BJ (cell line): ENCODE results near the gene GAGE10. TPM values are rescaled to one million over a fixed set of nuclear protein-coding genes. Genes with fewer than 3 reads are reported as not detected.
"Not testable (repeated sequence)": the region's sequence is repeated elsewhere in the genome, so short reads cannot be mapped to it uniquely, and the experiment has no call there.

ENCODE experiments used
- CTCF ChIA-PET: fragments of 350-600 bp; formaldehyde crosslinking; extraction: SDS; loops from one replicate; lab custom pipeline; 2021; ENCODE audit warnings: antibody characterized with exemption, inconsistent platforms; lab: Yijun Ruan, JAX
- POLR2A ChIA-PET: fragments of 300-600 bp; sonication (Branson Sonifier 250); formaldehyde crosslinking; extraction: SDS; loops from one replicate; lab custom pipeline; 2021; ENCODE audit warnings: antibody characterized with exemption; lab: Charles Lee
- DNase-seq: peaks from one replicate; pipeline ENCODE4 v3.0.0-alpha.2; 2011; ENCODE audit warnings: low read depth
- H3K27me3 ChIP-seq: 2 replicates; pipeline ENCODE4 v1.6.0; 2011; ENCODE audit warnings: low read length; ENCODE audit not compliant: control insufficient read depth, insufficient read depth
- H3K36me3 ChIP-seq: 2 replicates; pipeline ENCODE4 v1.5.1; 2011; ENCODE audit warnings: low read length; ENCODE audit not compliant: control insufficient read depth, insufficient read depth
- H3K4me3 ChIP-seq: 2 replicates; pipeline ENCODE4 v1.5.1; 2011; ENCODE audit warnings: low read depth, mild to moderate bottlenecking, control low read depth, low read length
- polyA plus RNA-seq: library from polyadenylated mRNA; depleted of rRNA; stranded (reverse); fragments of >200 nt; gene quantifications from 2 replicates; pipeline ENCODE4 v1.2.3, GENCODE V29; 2011
- TF ChIP-seq, protein P1 (sequence below): IDR thresholded peaks from 2 replicates; pipeline ENCODE4 v1.5.1; 2011; ENCODE audit warnings: low read depth, mild to moderate bottlenecking, control low read depth, inconsistent platforms, low read length, moderate library complexity; ENCODE audit not compliant: insufficient read depth

Gene GAGE10
- polyA plus RNA-seq, 1 experiment, result not detected

DNA sequence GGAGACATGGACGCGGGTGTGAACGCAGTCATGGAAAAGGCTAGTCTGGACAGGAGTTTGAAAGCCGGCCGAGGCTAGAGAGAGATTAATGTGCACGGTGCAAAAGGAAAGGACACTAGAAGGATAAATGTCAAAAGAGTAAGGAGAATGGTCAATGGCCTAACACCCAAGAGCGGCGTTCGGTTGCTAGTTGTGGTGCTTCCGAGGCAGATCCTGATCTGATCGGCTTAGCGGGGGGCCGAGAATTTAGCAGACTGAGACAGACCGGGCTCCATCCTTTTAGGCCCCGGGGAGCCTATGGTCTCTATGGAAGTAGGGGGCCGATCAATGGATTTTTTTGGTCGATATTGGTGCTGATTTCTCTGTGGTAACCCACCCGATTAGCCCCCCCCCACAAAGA is 6.9 kb downstream of the GAGE10 start:
- DNase-seq, result no peak
- TF ChIP-seq, protein P1, sequence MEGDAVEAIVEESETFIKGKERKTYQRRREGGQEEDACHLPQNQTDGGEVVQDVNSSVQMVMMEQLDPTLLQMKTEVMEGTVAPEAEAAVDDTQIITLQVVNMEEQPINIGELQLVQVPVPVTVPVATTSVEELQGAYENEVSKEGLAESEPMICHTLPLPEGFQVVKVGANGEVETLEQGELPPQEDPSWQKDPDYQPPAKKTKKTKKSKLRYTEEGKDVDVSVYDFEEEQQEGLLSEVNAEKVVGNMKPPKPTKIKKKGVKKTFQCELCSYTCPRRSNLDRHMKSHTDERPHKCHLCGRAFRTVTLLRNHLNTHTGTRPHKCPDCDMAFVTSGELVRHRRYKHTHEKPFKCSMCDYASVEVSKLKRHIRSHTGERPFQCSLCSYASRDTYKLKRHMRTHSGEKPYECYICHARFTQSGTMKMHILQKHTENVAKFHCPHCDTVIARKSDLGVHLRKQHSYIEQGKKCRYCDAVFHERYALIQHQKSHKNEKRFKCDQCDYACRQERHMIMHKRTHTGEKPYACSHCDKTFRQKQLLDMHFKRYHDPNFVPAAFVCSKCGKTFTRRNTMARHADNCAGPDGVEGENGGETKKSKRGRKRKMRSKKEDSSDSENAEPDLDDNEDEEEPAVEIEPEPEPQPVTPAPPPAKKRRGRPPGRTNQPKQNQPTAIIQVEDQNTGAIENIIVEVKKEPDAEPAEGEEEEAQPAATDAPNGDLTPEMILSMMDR, result no peak
- ChIA-PET CTCF (no interaction called here), POLR2A (no interaction called here)
- no peaks in the 10 kb centered on the region for H3K36me3 ChIP-seq
- no peaks in the 10 kb centered on the region for H3K27me3 ChIP-seq
- H3K4me3 ChIP-seq, result no peak overlapping the region

DNA sequence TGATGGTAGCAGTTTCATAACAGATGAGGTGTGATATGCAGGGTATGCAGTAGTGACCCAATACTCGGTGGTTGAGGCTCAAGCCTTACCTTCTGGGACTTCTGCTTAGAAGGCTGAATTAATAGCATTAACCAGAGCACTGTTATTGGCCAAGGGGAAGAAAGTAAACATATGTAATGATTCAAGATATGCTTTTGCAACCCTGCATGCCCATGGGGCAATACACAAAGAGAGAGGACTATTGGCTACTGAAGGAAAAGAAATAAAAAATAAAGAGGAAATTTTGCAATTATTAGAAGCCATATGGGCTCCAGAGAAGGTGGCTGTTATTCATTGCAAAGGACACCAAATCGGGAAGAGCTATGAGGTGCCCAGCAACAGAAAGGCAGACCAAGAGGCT is 8.7 kb downstream of the GAGE10 start:
- ChIA-PET CTCF (no interaction called here), POLR2A (no interaction called here)
- H3K4me3 ChIP-seq, result no peak overlapping the region
- TF ChIP-seq, protein P1, result no peak
- no peaks in the 10 kb centered on the region for H3K36me3 ChIP-seq
- H3K27me3 ChIP-seq, result no peaks in the 10 kb centered on the region
- DNase-seq, result no peak

DNA sequence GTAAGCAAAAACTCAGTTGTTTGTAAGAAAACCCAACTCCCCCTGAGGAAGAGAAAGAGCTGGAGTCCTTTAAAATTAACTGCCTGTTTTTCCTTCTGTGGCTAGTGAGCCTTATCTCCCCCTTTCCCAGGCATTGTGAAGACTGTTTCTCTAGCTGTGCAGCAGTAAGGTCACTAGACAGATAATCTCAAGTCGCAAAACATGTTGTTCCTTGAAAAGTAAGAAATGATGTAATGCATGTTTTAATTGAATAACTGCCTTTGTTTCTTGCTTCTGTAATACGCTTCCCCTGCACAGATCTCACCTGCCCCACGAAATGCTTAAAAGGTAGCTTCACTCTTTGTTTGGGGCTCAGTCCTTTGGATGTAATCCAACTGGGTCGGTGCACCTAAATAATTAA is 12.6 kb downstream of the GAGE10 start:
- ChIA-PET POLR2A (no interaction called here), CTCF (no interaction called here)
- Histone ChIP-seq H3K4me3 (no peak overlapping the region), H3K36me3 (no peaks in the 10 kb centered on the region), H3K27me3 (no peaks in the 10 kb centered on the region)
- DNase-seq, result no peak
- TF ChIP-seq, protein P1, result no peak

DNA sequence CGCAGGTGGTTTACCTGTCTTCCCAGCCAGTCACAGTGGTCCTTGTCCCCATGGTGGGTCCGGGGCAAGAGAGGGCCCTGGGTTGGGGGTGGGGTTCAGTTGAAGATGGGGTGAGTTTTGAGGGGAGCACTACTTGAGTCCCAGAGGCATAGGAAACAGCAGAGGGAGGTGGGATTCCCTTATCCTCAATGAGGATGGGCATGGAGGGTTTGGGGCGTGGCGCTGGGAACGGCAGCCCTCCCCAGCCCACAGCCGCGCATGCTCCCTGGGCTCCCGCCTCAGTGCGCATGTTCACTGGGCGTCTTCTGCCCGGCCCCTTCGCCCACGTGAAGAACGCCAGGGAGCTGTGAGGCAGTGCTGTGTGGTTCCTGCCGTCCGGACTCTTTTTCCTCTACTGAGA is 18.3 kb downstream of the GAGE10 start, which contains the start of gene GAGE12J:
GAGE12J (plus strand) TSS at position 301 of the 400 bp plus-strand sequence. CDS start 1,157 bp downstream, outside the sequence.
- H3K36me3 ChIP-seq, CTCF ChIA-PET, H3K4me3 ChIP-seq, DNase-seq, POLR2A ChIA-PET, H3K27me3 ChIP-seq: not testable (repeated sequence)

DNA sequence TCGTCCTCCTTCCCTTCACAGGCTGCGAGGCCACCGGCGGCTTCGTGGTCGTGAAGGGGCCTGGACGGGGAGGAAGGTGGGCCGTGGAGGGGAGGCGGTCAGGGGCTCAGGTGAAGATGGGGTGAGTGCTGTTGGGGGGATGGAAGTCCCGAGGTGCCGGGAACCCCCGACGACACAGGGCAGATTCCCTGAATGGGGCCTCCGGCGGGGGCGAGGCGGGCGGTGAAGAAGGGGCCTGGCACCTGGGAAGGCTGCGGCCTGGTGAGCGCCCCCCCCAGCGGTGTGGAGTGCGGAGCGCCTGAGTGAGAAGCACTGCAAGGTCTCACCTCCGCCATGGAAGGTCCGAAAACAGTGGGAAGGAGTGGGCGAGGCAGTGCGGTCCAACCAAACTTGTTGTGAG is 18.8 kb downstream of the GAGE10 start:
- POLR2A ChIA-PET, H3K27me3 ChIP-seq, H3K36me3 ChIP-seq, DNase-seq, CTCF ChIA-PET, H3K4me3 ChIP-seq: not testable (repeated sequence)

DNA sequence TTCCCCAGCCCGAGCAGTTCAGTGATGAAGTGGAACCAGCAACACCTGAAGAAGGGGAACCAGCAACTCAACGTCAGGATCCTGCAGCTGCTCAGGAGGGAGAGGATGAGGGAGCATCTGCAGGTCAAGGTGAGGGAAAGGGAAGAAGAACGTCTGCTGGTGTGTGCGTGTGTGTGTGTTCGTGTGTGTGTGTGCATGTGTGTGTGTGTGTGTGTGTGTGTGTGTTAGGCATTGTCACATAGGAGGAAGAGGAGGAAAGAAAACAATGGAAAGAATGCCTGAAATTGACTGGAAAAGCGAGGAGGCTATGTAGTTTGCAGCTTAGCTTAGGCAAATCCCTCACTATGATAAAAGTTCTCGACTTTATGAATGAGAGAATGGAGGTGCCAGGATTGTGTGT is 20.3 kb downstream of the GAGE10 start:
- CTCF ChIA-PET, result not testable (repeated sequence)

DNA sequence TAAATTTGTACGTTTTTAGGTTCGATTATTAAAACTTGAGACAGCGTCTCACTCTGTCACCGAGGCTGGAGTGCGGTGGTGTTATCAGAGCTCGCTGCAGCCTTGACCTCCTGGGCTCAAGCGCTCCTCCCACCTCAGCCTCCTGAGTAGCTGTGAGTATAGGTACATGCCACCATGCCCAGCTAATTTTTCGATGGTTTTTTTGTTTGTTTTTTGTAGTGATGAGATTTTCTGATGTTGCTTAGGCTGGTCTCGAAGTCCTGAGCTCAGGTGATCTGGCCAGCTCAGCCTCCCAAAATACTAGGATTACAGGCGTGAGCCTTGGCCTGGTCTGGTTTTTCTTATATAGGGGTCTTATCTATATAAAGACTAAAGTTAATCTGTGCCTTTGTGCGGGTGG is 27.0 kb downstream of the GAGE10 start:
- H3K36me3 ChIP-seq, H3K4me3 ChIP-seq, CTCF ChIA-PET, POLR2A ChIA-PET, DNase-seq, H3K27me3 ChIP-seq: not testable (repeated sequence)

More for the DNA sequence above, 20.3 kb downstream of the GAGE10 start:
- H3K36me3 ChIP-seq, H3K27me3 ChIP-seq, POLR2A ChIA-PET, DNase-seq, H3K4me3 ChIP-seq: not testable (repeated sequence)

GRCh38 chrX:49331282-49331681 is 27.8 kb downstream of the GAGE10 start, which contains the start of gene GAGE13:
GAGE13 (plus strand) TSS chrX:49331582; CDS start chrX:49332738, 1,156 bp downstream.
- CTCF ChIA-PET, DNase-seq, H3K27me3 ChIP-seq, POLR2A ChIA-PET, H3K4me3 ChIP-seq, H3K36me3 ChIP-seq: not testable (repeated sequence)

DNA sequence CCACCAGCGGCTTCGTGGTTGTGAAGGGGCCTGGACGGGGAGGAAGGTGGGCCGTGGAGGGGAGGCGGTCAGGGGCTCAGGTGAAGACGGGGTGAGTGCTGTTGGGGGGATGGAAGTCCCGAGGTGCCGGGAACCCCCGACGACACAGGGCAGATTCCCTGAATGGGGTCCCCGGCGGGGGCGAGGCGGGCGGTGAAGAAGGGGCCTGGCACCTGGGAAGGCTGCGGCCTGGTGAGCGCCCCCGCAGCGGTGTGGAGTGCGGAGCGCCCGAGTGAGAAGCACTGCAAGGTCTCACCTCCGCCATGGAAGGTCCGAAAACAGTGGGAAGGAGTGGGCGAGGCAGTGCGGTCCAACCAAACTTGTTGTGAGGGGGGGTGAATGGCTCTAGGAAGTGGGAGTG is 28.4 kb downstream of the GAGE10 start:
- H3K4me3 ChIP-seq, POLR2A ChIA-PET, CTCF ChIA-PET, H3K36me3 ChIP-seq, H3K27me3 ChIP-seq, DNase-seq: not testable (repeated sequence)

DNA sequence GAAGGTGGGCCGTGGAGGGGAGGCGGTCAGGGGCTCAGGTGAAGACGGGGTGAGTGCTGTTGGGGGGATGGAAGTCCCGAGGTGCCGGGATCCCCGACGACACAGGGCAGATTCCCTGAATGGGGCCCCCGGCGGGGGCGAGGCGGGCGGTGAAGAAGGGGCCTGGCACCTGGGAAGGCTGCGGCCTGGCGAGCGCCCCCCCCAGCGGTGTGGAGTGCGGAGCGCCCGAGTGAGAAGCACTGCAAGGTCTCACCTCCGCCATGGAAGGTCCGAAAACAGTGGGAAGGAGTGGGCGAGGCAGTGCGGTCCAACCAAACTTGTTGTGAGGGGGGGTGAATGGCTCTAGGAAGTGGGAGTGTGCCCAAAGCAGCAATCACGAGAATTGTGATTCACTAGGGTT is 38.0 kb downstream of the GAGE10 start:
- POLR2A ChIA-PET, H3K36me3 ChIP-seq, H3K4me3 ChIP-seq, CTCF ChIA-PET, H3K27me3 ChIP-seq, DNase-seq: not testable (repeated sequence)
